DND-41 (cell line): ENCODE data around the gene ATXN1L.

Source experiments
- EZH2 ChIP-seq: IDR thresholded peaks from 3 replicates; pipeline ENCODE4 v1.6.1; 2012; ENCODE audit warnings: borderline replicate concordance, low read depth, mild to moderate bottlenecking, moderate library complexity, low read length, inconsistent platforms; ENCODE audit not compliant: severe bottlenecking
- TF ChIP-seq, protein P1 (sequence below): IDR thresholded peaks from 2 replicates; pipeline ENCODE4 v1.5.1; 2012; ENCODE audit warnings: borderline replicate concordance, low read length, moderate library complexity, mild to moderate bottlenecking; ENCODE audit not compliant: poor library complexity, severe bottlenecking; ENCODE audit errors: extremely low read depth

DNA sequence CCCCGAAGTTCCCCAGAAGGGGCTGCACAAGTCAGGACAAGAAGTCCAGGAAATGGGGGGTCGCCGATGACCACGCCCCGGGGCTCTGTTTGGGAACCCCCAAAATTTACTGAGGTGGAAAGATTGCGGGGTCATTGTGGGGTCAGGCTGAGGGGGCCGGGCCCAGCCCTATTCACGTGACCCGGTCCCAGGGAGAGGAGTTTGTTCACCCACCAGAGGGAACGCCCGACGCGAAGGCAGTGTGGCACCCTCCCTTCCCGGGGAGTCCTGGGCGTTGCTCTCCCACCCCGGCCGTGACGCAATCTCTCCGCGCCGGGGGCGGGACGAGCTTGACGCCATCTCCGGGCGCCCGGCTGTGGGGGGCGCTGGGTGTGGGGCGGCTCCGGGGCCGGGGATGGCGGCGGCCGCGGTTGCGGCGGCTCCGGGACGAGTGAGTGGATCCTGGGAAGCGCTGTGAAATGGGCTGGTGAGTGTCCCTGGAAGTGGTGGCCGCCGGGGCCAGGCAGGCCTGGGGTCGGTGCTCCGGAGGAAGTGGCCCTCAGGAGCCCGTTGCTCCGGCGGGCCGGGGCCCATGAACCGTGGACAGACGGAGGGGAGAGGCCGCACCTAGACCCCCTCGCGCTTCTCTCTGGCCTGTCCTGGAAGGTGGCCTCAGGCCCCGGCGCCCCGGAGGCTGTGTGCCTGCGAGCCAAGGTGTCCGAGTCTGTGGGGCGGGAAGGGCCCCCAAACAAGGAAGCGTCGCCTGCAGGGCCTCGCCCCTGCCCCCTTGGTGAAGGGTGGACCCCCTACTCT lies at the start of gene ATXN1L:
- TF ChIP-seq, protein P1, sequence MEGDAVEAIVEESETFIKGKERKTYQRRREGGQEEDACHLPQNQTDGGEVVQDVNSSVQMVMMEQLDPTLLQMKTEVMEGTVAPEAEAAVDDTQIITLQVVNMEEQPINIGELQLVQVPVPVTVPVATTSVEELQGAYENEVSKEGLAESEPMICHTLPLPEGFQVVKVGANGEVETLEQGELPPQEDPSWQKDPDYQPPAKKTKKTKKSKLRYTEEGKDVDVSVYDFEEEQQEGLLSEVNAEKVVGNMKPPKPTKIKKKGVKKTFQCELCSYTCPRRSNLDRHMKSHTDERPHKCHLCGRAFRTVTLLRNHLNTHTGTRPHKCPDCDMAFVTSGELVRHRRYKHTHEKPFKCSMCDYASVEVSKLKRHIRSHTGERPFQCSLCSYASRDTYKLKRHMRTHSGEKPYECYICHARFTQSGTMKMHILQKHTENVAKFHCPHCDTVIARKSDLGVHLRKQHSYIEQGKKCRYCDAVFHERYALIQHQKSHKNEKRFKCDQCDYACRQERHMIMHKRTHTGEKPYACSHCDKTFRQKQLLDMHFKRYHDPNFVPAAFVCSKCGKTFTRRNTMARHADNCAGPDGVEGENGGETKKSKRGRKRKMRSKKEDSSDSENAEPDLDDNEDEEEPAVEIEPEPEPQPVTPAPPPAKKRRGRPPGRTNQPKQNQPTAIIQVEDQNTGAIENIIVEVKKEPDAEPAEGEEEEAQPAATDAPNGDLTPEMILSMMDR: peak; percentile 21
- no peak for TF ChIP-seq EZH2
